SU-DHL-6 (cell line): ENCODE results near the gene UTP3.
"Not testable (repeated sequence)": the region's sequence is repeated elsewhere in the genome, so short reads cannot be mapped to it uniquely, and the experiment has no call there.

Experiments used
- H2AFZ ChIP-seq: fragments of 200-600 bp; sonication (generic); 2 replicates; pipeline ENCODE4 v1.6.1; 2014; ENCODE audit warnings: low read depth, mild to moderate bottlenecking, moderate library complexity, mixed read lengths, antibody characterized with exemption, low read length; ENCODE audit not compliant: severe bottlenecking
- H3F3A ChIP-seq: fragments of 200-600 bp; shearing (Covaris generic); 2 replicates; pipeline ENCODE4 v1.6.0; 2016; ENCODE audit warnings: antibody characterized with exemption, mild to moderate bottlenecking; ENCODE audit not compliant: insufficient read depth
- H3K27ac ChIP-seq: fragments of 200-600 bp; sonication (generic); 2 replicates; pipeline ENCODE4 v1.5.1; 2016; ENCODE audit warnings: low read depth, mild to moderate bottlenecking, low read length, moderate library complexity, mixed read lengths
- H3K27me3 ChIP-seq: fragments of 200-600 bp; sonication (generic), shearing (Covaris generic); 2 replicates; pipeline ENCODE4 v1.6.0; 2014; ENCODE audit warnings: mild to moderate bottlenecking, low read length
- H3K36me3 ChIP-seq: fragments of 200-600 bp; sonication (generic); 2 replicates; pipeline ENCODE4 v1.6.1; 2014; ENCODE audit warnings: mild to moderate bottlenecking, low read length, mixed read lengths
- H3K4me2 ChIP-seq: fragments of 300-600, 200-600 bp; shearing (Covaris generic), sonication (generic); 2 replicates; pipeline ENCODE4 v1.6.0; 2014; ENCODE audit warnings: low read length, low read depth, mild to moderate bottlenecking; ENCODE audit not compliant: poor library complexity, severe bottlenecking
- H3K4me3 ChIP-seq: fragments of 200-600 bp; sonication (generic); 2 replicates; pipeline ENCODE4 v1.5.1; 2014; ENCODE audit warnings: antibody characterized with exemption, low read length, mild to moderate bottlenecking, mixed read lengths; ENCODE audit not compliant: insufficient read depth, poor library complexity, severe bottlenecking
- H3K79me2 ChIP-seq: fragments of 200-600 bp; sonication (generic); 2 replicates; pipeline ENCODE4 v1.6.1; 2014; ENCODE audit warnings: mild to moderate bottlenecking, low read length, moderate library complexity; ENCODE audit not compliant: insufficient read depth
- H3K9ac ChIP-seq: fragments of 200-600 bp; sonication (generic); 2 replicates; pipeline ENCODE4 v1.7.0; 2014; ENCODE audit warnings: mild to moderate bottlenecking, low read length
- H3K9me2 ChIP-seq: fragments of 200-600 bp; sonication (generic); replicated peaks from 2 replicates; pipeline ENCODE4 v1.6.1; 2014; ENCODE audit warnings: low read length; ENCODE audit not compliant: insufficient read depth
- H3K9me3 ChIP-seq: fragments of 200-600 bp; sonication (generic); 2 replicates; pipeline ENCODE4 v1.6.1; 2014; ENCODE audit warnings: low read length, mixed read lengths; ENCODE audit not compliant: insufficient read depth
- H4K20me1 ChIP-seq: fragments of 200-600 bp; sonication (generic); 2 replicates; pipeline ENCODE4 v1.6.1; 2014; ENCODE audit warnings: low read depth, mild to moderate bottlenecking, antibody characterized with exemption, low read length, moderate library complexity, mixed read lengths
- CTCF ChIP-seq: fragments of 200-600 bp; sonication (generic); IDR thresholded peaks from one replicate; pipeline ENCODE4 v1.5.1; 2017; ENCODE audit warnings: antibody characterized with exemption, mild to moderate bottlenecking, low read length, moderate library complexity; ENCODE audit not compliant: insufficient read depth, poor library complexity, severe bottlenecking
- EZH2phosphoT487 ChIP-seq: fragments of 200-600 bp; sonication (generic), shearing (Covaris generic); conservative IDR thresholded peaks from 2 replicates; pipeline ENCODE4 v1.6.1; 2018; ENCODE audit warnings: mild to moderate bottlenecking, antibody characterized with exemption, low read length, moderate library complexity, mixed read lengths

The UTP3 gene

GRCh38 chr4:70687821-70688794, at the start of gene UTP3:
TSS of gene UTP3 (plus strand) at chr4:70688532. CDS start at chr4:70688678, 146 bp downstream.
- Histone ChIP-seq H3K4me3 (peak within 1 kb of the TSS; percentile 96), H3K9me3 (no peaks in the 10 kb centered on the region), H3K9ac (peak within 1 kb of the TSS; percentile 80), H3K9me2 (no peaks in the 10 kb centered on the region), H3K79me2 (peaks cover 39% of the 10 kb centered on the region), H4K20me1 (no peaks in the 10 kb centered on the region), H3K27me3 (no peaks in the 10 kb centered on the region), H3K36me3 (no peaks in the 10 kb centered on the region), H2AFZ (peak within 1 kb of the TSS; percentile 56), H3F3A (peaks cover 4% of the 10 kb centered on the region; the same call in 1 of the 2 replicates), H3K4me2 (peak within 1 kb of the TSS; percentile 96), H3K27ac (peak within 1 kb of the TSS; percentile 80)
- TF ChIP-seq EZH2phosphoT487 (no peak), CTCF (peak; percentile 46)

GRCh38 chr4:70640192-70640591, 48.1 kb upstream of the UTP3 start:
- no peak overlapping the region for H3K4me2 ChIP-seq
- H2AFZ ChIP-seq: no peak overlapping the region
- no peaks in the 10 kb centered on the region for H3K9me3 ChIP-seq
- no peaks in the 10 kb centered on the region for H3K27me3 ChIP-seq
- no peaks in the 10 kb centered on the region for H3K9me2 ChIP-seq
- no peaks in the 10 kb centered on the region for H3F3A ChIP-seq
- no peak overlapping the region for H3K27ac ChIP-seq
- no peak for TF ChIP-seq CTCF
- no peak for TF ChIP-seq EZH2phosphoT487
- H3K9ac ChIP-seq: no peak overlapping the region
- no peaks in the 10 kb centered on the region for H4K20me1 ChIP-seq
- H3K79me2 ChIP-seq: no peaks in the 10 kb centered on the region
- no peaks in the 10 kb centered on the region for H3K36me3 ChIP-seq
- no peak overlapping the region for H3K4me3 ChIP-seq

- H3K27ac ChIP-seq, H3K27me3 ChIP-seq, H2AFZ ChIP-seq, H3K9ac ChIP-seq, H3K4me3 ChIP-seq, H3K79me2 ChIP-seq, H4K20me1 ChIP-seq, H3K4me2 ChIP-seq, H3K9me3 ChIP-seq, H3K9me2 ChIP-seq, H3K36me3 ChIP-seq: not testable (repeated sequence)
- peaks cover 38% of the 10 kb centered on the region; the same call in 1 of the 2 replicates for H3F3A ChIP-seq
Observed at GRCh38 chr4:70650741-70651140, 37.6 kb upstream of the UTP3 start.
